Vagina (tissue), 2 donors: ENCODE measurements around the gene TNFRSF18. TPM values are rescaled to one million over a fixed set of nuclear protein-coding genes. Genes with fewer than 3 reads are reported as not detected.

Experiments used
- DNase-seq, 2 donors: peaks; one replicate each; pipeline ENCODE4 v3.0.0-alpha.2; 2017; ENCODE audit errors: extremely low spot score in 2 of 2
- H3K27ac ChIP-seq: fragments of 200-600 bp; sonication (generic); one replicate; pipeline ENCODE4 v1.5.1; 2019
- H3K27me3 ChIP-seq: fragments of 200-600 bp; sonication (generic); one replicate; pipeline ENCODE4 v1.5.1; 2019
- H3K36me3 ChIP-seq, 2 donors: fragments of 200-600 bp; sonication (generic); one replicate each; pipeline ENCODE4 v1.5.1; 2017 to 2019
- H3K4me1 ChIP-seq: fragments of 200-600 bp; sonication (generic); one replicate; pipeline ENCODE4 v1.5.1; 2019
- H3K4me3 ChIP-seq, 2 donors: fragments of 200-600 bp; sonication (generic); 1 replicate in 1 of 2; 2 replicates in 1 of 2; pipeline ENCODE4 v1.5.1; 2016 to 2019
- H3K9me3 ChIP-seq: fragments of 200-600 bp; sonication (generic); one replicate; pipeline ENCODE4 v1.5.1; 2019
- POLR2A ChIP-seq, 2 donors: fragments of 450-650 bp; IDR thresholded peaks; one replicate each; pipeline ENCODE4 v1.6.1; 2017; ENCODE audit warnings: antibody characterized with exemption in 2 of 2, mild to moderate bottlenecking in 2 of 2, moderate library complexity in 2 of 2
- POLR2AphosphoS5 ChIP-seq, 2 donors: sonication (generic); formaldehyde crosslinking; IDR thresholded peaks; one replicate each; pipeline ENCODE4 v1.9.0; 2017; ENCODE audit warnings: antibody characterized with exemption in 2 of 2, mild to moderate bottlenecking in 2 of 2, low read depth in 1 of 2; ENCODE audit not compliant: insufficient read depth in 1 of 2
- intact Hi-C: fragments of 100-400 bp; cut with DNase I; formaldehyde crosslinking; loops from one replicate; pipeline ENCODE4 v1.15.1; 2023
- total RNA-seq: library from RNA; depleted of rRNA; stranded (reverse); fragments of >200 nt; gene quantifications from one replicate; pipeline ENCODE4 v1.2.3, GENCODE V29; 2016
- TF ChIP-seq, protein P1 (sequence below), 3 experiments: fragments of 450-650 bp in 2 of 3; fragments of 200-600 bp in 1 of 3; sonication (generic) in 1 of 3; IDR thresholded peaks; one replicate each; pipeline ENCODE4 v1.5.1; 2017 to 2019; ENCODE audit warnings: antibody characterized with exemption in 3 of 3, mild to moderate bottlenecking in 2 of 3, moderate library complexity in 2 of 3

TNFRSF18 gene
- total RNA-seq, 1 donor from 2014 or later: 4.4 TPM

- Histone ChIP-seq H3K27ac (no peak overlapping the region), H3K36me3 (peaks cover 0 to 59% of the 10 kb centered on the region in 2 donors), H3K4me1 (peaks cover 12% of the 10 kb centered on the region), H3K9me3 (no peaks in the 10 kb centered on the region), H3K27me3 (no peaks in the 10 kb centered on the region), H3K4me3 (no peak overlapping the region)
- no peak for TF ChIP-seq POLR2A (IDR thresholded peaks at IDR 0.05)
- no peak for TF ChIP-seq POLR2AphosphoS5 (IDR thresholded peaks at IDR 0.05; ENCODE audit: insufficient read depth in 1 of 2, low read depth in 1 of 2)
- TF ChIP-seq, protein P1, sequence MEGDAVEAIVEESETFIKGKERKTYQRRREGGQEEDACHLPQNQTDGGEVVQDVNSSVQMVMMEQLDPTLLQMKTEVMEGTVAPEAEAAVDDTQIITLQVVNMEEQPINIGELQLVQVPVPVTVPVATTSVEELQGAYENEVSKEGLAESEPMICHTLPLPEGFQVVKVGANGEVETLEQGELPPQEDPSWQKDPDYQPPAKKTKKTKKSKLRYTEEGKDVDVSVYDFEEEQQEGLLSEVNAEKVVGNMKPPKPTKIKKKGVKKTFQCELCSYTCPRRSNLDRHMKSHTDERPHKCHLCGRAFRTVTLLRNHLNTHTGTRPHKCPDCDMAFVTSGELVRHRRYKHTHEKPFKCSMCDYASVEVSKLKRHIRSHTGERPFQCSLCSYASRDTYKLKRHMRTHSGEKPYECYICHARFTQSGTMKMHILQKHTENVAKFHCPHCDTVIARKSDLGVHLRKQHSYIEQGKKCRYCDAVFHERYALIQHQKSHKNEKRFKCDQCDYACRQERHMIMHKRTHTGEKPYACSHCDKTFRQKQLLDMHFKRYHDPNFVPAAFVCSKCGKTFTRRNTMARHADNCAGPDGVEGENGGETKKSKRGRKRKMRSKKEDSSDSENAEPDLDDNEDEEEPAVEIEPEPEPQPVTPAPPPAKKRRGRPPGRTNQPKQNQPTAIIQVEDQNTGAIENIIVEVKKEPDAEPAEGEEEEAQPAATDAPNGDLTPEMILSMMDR (IDR thresholded peaks at IDR 0.05): no peak
- DNase-seq: no peak
- intact Hi-C loops: no loop called here
Observed at GRCh38 chr1:1223321-1223720, 16.9 kb upstream of the TNFRSF18 start.

GRCh38 chr1:1222575-1223225 is 16.3 kb upstream of the TNFRSF18 start:
- TF ChIP-seq POLR2A (IDR thresholded peaks at IDR 0.05): no peak
- TF ChIP-seq POLR2AphosphoS5 (IDR thresholded peaks at IDR 0.05; ENCODE audit: insufficient read depth in 1 of 2, low read depth in 1 of 2): no peak
- no peak overlapping the region for H3K27ac ChIP-seq
- intact Hi-C loops: no loop called here
- H3K4me1 ChIP-seq: peaks cover 7% of the 10 kb centered on the region
- H3K27me3 ChIP-seq: no peaks in the 10 kb centered on the region
- DNase-seq: no peak
- H3K36me3 ChIP-seq: peaks cover 0 to 59% of the 10 kb centered on the region in 2 donors
- no peaks in the 10 kb centered on the region for H3K9me3 ChIP-seq
- no peak overlapping the region for H3K4me3 ChIP-seq

- intact Hi-C loops: no loop called here
Observed at GRCh38 chr1:1221887-1222574, 15.6 kb upstream of the TNFRSF18 start.

GRCh38 chr1:1220197-1220596 is 13.8 kb upstream of the TNFRSF18 start:
- Histone ChIP-seq H3K27ac (no peak overlapping the region), H3K36me3 (peaks cover 0 to 56% of the 10 kb centered on the region in 2 donors), H3K27me3 (no peaks in the 10 kb centered on the region), H3K9me3 (no peaks in the 10 kb centered on the region), H3K4me1 (no peaks in the 10 kb centered on the region), H3K4me3 (no peak overlapping the region)
- intact Hi-C loops: no loop called here
- TF ChIP-seq, protein P1 (IDR thresholded peaks at IDR 0.05): no peak
- TF ChIP-seq POLR2A (IDR thresholded peaks at IDR 0.05): no peak
- no peak for TF ChIP-seq POLR2AphosphoS5 (IDR thresholded peaks at IDR 0.05; ENCODE audit: insufficient read depth in 1 of 2, low read depth in 1 of 2)
- no peak for DNase-seq

More at GRCh38 chr1:1221887-1222574, 15.6 kb upstream of the TNFRSF18 start:
- TF ChIP-seq POLR2A (IDR thresholded peaks at IDR 0.05) (no peak), POLR2AphosphoS5 (IDR thresholded peaks at IDR 0.05; ENCODE audit: insufficient read depth in 1 of 2, low read depth in 1 of 2) (no peak)
- TF ChIP-seq, protein P1 (IDR thresholded peaks at IDR 0.05): no peak
- Histone ChIP-seq H3K27me3 (no peaks in the 10 kb centered on the region), H3K36me3 (peaks cover 0 to 59% of the 10 kb centered on the region in 2 donors), H3K27ac (no peak overlapping the region), H3K9me3 (no peaks in the 10 kb centered on the region), H3K4me1 (peaks cover 7% of the 10 kb centered on the region), H3K4me3 (no peak overlapping the region)
- DNase-seq: no peak

DNA sequence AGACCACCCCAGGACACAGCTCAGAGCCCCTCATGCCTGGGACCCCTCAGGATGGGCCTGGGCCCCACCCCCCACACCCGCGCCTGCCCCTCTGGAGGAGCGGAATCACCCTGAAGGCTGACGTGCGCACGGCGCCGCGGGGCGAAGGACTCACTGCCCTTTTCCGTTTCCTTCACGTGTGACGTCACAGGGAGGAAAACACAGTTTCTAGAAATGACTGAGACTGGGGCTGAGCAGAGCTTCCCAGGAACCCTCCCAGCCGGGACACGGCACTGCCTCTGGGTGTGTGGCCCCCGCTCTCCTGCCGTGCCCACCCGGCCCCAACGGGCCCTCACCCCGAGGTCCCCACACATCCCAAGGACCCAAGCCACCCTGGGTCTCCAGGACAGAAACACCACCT is 12.9 kb upstream of the TNFRSF18 start:
- TF ChIP-seq POLR2AphosphoS5 (IDR thresholded peaks at IDR 0.05; ENCODE audit: insufficient read depth in 1 of 2, low read depth in 1 of 2) (no peak), POLR2A (IDR thresholded peaks at IDR 0.05) (no peak)
- TF ChIP-seq, protein P1 (IDR thresholded peaks at IDR 0.05): no peak
- no peaks in the 10 kb centered on the region for H3K9me3 ChIP-seq
- H3K27me3 ChIP-seq: no peaks in the 10 kb centered on the region
- no peaks in the 10 kb centered on the region for H3K4me1 ChIP-seq
- H3K36me3 ChIP-seq: peaks cover 0 to 50% of the 10 kb centered on the region in 2 donors
- no peak for DNase-seq
- intact Hi-C loops: no loop called here
- no peak overlapping the region for H3K27ac ChIP-seq
- H3K4me3 ChIP-seq: no peak overlapping the region
